Activated CD8-positive, alpha-beta memory T cell treated with anti-CD3 and anti-CD28 coated beads for 48 hours (primary cell): ENCODE data around the gene RUNX3.

ENCODE experiments used
- DNase-seq, 3 experiments: peaks; one replicate each; pipeline ENCODE4 v3.0.0-alpha.2; 2020; ENCODE audit warnings: low read depth in 2 of 3, low spot score in 2 of 3

RUNX3 gene

DNA sequence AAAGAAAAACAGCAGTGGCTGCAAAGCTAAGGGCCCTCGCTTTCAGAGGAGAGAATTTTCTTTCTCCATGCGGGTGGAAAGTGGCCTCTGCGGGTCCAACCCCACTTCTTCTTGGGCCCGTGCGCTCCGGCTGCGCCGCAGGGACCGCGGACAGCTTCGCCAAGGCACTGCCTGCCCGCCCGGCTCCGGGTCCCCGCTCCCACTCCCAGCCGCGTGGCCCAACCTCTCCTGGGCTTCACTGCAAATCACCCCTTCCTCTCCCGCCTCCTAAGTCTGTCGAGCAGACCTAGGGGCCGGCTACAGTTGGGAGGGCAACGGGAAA is 1.0 kb upstream of the RUNX3 start:
- no peak for DNase-seq

DNA sequence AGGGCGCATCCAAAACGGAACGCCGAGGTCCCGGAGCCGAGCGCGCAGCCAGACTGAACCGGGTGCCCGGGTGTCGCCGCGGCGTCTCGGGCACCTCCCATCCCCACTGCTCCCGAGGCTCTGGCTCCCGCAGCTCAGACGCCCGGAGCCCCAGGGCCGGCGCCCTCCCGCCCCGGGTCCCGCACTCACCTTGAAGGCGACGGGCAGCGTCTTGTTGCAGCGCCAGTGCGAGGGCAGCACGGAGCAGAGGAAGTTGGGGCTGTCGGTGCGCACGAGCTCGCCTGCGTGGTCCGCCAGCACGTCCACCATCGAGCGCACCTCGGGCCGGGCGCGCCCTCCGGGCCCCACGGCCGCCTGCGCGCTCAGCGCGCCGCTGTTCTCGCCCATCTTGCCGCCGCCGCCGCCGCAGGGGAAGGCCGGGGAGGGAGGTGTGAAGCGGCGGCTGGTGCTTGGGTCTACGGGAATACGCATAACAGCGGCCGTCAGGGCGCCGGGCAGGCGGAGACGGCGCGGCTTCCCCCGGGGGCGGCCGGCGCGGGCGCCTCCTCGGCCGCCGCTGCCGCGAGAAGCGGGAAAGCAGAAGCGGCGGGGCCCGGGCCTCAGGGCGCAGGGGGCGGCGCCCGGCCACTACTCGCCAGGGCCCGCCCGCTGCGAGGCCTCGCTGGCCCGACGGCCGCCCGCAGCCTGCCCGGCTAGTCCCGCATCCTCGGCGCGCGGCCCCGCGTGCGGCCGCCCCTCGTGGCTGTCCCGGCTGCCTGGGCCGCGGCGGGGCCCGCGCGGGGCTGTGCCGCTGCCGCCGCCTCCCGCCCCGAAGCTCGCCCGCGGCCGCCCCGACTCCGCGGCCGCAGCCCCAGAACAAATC is 447 bp downstream of the RUNX3 start:
- no peak for DNase-seq

GRCh38 chr1:24928689-24929397 is 1.2 kb downstream of the RUNX3 start:
- DNase-seq = no peak

- DNase-seq = no peak
Measured at GRCh38 chr1:24927988-24928688, 1.9 kb downstream of the RUNX3 start.

DNA sequence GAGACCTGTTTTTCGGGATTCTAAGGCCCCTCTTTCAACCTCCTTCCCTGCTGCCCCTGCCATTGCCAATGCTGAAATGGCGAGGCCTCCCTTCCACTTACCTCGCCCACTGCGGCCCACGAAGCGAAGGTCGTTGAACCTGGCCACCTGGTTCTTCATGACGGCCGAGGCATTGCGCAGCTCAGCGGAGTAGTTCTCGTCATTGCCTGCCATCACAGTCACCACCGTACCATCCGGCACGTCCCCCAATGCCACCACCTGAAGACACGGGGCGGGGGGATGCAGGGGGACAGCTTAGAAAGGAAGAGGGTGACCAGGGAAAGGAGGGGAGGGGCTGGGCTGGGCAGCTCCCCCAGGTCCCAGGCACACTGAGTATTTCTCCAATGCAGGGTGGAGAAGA is 2.6 kb downstream of the RUNX3 start:
- no peak for DNase-seq

- no peak for DNase-seq
Measured at GRCh38 chr1:24926563-24927249, 3.4 kb downstream of the RUNX3 start.

DNA sequence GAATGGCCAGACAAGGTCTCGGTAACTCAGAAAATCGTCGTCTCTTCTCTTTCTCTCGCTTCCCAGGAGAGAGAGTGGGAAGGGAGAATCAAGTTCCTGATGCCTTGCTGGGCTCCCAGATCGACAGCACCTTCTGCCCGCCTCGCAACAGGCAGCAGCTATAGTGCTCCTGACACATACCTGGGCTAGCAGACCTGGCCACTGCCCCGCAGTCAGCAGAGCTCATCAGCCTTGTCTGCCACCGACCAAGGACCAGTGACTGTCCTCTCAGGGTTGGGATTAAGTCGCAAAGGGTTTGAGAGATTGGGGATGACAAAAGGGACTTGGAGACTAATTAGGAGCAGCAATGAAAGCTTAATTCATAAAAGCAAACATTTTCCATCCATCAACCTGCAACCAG is 4.1 kb downstream of the RUNX3 start:
- DNase-seq = no peak

GRCh38 chr1:24925082-24925779 is 4.8 kb downstream of the RUNX3 start:
- DNase-seq = peak in 1 of 3 experiments; percentile 71

DNA sequence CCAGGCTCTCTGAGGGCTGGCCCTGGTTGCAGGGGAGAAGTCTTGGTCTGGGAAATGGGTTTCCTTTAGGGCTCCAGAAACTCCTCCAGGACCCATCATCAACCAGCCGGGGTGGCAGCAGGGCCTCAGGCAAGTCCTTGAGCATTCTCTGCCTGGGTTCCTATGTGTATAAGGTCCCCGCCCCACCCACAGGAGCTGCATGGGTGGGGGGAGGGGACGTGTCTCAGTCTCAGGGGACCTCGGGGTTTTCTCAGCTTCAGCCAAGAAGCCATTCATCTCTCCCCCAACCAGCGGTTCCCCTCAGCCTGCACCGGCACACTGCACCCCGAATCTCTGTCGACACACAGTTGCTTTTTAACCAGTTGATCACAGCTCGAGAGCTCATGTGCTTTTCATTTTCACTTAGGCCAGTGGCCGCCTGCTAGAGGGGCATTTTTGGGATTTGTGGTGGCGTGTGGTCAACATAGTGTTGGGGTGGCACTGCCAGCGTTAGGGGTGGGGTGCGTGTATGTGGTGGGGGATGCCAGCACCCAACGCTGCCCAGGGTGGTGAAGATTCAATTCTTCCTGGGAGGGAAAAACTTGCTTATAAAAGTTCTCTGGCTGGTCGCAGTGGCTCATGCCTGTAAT is 6.5 kb downstream of the RUNX3 start:
- DNase-seq = no peak

- DNase-seq = no peak
Measured at GRCh38 chr1:24921938-24922662, 8.0 kb downstream of the RUNX3 start.

DNA sequence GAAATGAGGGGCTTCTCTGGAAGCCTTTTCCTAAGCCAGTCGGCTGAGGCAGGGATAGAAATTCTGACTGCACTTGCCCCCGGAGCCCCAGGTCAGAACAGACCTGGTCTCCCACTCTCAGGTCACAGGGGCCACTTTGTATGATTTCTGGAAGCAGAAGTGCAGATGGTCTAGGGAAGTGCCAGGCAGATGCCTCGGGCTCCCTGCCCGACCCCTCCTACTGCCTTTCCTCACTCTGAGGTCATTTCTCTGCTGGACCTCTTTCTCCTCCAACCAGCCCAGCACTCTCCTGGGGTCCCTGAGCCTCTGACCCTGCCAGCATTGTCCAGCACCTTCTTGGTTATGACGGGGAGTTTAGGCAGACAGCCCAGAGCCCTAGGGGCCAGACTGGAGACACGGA is 8.7 kb downstream of the RUNX3 start:
- DNase-seq = no peak

GRCh38 chr1:24920533-24920925 is 9.5 kb downstream of the RUNX3 start:
- no peak for DNase-seq

DNA sequence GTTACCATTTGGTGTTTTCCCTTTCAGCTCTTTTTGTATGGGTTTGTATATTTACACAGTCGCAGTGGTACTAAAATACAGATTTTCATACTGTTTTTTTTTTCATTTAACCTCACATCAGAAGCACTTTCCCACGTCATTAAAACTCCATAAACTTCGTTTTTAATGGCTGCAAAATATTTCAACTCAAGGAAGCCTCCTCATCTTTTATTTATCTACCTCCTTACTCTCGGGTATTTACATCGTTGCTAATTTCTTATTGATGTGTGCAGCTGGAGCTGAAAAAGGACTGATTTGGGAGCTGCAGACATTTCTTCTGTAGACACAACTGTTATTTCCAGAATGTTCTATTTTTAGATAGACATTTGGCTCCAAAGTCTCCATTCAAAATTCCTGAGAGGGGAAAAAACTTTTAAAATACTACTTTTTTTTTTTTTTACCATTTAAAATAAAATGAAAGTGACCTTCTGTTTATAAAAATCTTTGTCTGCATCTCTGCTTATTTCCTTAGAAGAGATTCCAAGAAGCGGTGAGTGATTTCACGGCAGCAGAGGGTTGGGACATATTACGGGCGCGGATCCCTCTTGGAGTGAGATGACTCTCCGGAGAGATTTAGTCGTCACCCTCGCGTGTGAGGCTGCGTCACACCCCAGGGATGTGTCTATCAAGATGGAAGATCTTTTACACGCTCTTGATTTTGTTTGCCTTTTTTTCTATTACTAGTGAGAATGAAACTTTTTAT is 10.1 kb downstream of the RUNX3 start:
- DNase-seq = no peak

- no peak for DNase-seq
Measured at GRCh38 chr1:24918995-24919605, 11.0 kb downstream of the RUNX3 start.

DNA sequence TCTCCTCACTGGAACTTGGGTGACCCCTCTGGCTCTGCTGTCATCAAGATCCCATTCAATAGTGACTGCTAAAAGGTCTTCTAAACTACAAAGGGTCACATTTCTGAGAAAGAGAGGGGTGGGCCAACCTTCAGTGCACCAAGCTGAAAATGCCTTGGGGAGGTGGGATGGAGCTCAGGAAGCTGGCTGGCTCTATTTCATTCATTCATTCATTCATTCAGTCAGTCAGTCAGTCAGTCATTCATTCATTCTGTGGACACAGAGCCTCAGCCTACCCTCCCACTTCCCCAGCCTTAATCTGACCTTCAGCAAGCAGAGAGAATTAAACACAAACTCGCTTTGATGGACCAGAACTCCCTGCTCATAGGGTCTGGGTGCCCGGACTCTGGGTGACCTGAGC is 11.7 kb downstream of the RUNX3 start:
- no peak for DNase-seq

DNA sequence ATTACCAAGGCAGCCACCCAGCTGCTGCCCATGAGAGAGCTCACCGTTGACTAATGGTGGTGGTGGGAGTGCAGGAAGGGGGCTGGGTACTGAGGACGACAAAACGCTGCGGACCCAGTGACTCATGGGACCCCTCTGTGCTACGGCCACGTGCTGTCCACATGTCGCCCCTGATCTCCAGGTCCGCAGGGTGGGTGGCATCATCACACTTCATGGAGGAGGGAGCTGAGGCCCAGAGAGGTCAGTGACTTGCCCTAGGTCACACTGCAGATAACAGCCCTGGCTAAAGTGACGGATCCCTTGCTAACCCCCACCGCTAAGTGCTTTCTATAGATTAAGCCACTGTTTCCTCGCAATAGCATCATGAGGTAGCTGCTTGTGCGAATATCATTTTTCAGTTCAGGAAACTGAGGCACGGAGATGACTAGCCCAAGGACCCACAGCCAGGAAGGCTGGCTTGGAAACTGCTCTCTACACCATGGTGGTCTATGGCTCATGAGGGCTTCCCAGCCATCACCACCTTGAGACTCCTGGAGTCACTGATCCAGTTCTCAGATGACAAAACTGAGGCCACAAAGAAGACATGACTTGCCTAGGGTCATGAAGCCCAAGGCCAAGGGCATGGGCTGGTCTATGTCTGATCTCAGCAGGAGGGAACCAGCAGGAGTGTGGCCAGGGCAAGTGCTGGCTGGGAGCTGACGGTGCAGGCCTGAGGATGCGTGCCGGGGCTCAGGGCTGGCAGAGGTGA is 12.6 kb downstream of the RUNX3 start:
- DNase-seq = no peak

DNA sequence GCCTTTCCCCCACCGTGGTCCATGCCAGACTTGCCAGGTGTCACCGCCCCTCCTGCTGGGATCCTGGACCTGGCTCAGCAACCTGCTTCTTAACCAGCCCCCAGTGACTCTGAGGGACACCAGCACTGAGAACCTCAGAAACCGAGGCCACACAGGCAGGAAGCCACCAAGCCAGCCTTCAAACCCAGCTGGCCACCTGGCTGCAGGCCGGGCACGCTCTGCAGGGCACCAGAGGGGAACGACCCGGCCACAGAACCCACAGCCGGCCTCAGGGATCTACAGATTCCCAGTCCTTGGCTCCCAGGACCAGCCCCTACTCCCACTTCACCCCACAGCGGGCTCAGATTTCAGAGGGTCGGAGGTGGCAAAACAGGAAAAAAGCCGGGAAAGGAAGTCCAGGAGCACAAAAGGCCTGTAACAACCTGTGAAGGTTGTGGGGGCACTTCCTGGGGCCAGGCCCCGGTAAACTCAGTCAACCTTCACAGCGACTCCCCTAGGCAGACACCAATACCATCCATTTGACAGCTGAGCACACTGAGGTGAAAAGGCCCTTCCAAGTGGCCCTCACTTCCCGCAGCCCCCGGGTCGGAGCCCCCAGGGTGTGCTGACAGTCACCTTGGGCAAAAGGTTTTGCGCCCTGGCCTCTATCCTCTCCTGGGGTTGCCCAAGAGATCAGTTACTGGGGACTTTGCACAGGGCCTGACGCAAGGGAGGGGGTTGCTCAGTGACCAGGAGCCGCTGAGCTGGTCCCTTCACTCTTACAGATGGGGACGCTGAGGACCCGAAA is 14.1 kb downstream of the RUNX3 start:
- no peak for DNase-seq
